Skeletal muscle cell (primary cell): Measurements from ENCODE around the gene GKN1.
"Not testable (repeated sequence)": the region's sequence is repeated elsewhere in the genome, so short reads cannot be mapped to it uniquely, and the experiment has no call there.

Experiments used
- DNase-seq: peaks from one replicate; pipeline ENCODE4 v3.0.0-alpha.2; 2010; ENCODE audit warnings: low read depth
- H3K4me3 ChIP-seq: 2 replicates; pipeline ENCODE4 v1.5.1; 2011; ENCODE audit warnings: low read depth, mild to moderate bottlenecking, control low read depth, low read length, moderate library complexity

The GKN1 gene

DNA sequence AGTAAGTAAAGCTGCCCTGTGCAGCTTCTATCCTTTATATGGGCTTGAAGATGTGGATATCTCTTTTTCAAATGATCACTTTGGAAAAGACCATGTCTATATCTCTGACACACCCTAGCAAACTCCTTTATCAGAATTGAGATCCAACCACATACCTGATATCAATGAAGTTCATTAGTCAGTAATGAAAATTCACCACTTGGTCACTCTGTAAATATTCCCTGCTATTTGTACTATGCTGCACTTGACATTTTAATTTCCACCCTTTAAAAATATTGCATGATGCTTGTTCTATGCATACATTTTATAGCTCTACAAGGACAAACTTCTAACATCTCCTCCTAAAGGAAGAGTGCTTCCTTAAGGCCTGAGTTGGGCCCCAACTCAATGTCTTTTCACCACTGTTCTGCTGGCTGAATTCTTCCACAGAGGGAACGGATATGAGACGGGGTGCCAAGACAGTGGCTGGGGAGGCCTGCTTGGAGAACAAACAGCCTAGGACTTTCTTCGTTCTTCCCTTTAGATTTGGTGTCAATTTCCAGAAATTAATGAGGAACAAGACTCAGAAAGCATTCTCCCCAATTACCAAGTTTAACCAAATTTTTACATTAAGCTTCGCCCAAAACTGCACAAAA lies 21.4 kb upstream of the GKN1 start, which contains the start of gene GKN2:
TSS of gene GKN2 (minus strand) at position 7 of the 635 bp plus-strand sequence. CDS start 32 bp downstream, outside the sequence.
- DNase-seq, result no peak
- H3K4me3 ChIP-seq, result no peak within 1 kb of the TSS

DNA sequence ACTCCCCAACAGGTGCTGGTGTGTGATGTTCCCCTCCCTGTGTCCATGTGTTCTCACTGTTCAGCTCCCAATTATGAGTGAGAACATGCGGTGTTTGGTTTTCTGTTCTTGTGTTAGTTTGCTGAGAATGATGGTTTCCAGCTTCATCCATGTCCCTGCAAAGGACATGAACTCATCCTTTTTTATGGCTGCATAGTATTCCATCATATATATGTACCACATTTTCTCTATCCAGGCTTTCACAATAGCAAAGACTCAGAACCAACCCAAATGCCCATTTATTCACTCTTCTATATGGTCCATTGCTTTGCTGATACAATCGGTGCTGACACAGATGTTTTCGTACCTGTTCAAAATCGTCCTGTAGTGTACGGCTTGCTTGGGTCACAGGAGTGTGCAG lies 19.0 kb upstream of the GKN1 start:
- H3K4me3 ChIP-seq, DNase-seq: not testable (repeated sequence)

DNA sequence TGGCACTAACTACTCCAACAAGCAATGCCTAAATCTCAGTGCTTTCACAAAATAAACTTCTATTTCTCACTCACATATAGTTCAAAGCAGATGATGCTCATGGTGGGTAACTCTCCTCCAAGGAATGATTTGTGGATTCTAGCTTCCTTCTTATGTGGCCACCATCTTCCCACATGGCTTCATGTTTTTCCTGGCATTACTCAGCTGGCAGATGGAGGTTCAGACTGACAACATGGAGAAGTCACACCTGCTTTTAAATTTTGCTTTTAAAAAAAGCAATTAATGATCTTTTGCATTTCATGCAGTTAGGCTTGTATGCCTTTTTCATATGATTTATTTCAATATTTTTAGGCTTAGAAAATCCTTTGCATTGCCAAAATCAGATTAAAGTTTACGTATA lies 15.4 kb upstream of the GKN1 start:
- H3K4me3 ChIP-seq, result no peak overlapping the region
- DNase-seq, result no peak

DNA sequence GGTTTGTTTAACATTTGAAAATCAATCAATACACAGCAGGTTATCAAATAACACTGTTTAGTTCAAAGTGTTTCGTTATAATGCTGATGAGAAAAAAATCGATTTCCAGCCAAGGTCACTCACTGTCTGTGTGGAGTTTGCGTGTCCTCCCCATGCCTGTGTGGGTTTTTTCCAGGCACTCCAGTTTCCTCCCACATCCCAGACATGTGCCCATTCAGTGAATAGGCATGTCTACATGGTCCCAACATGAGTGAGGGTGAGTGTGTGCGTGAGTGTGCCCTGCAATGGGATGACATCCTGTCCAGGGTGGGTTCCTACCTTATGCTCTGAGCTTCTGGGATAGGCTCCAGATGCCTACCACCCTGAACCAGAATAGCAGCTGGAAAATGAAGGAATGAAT lies 13.1 kb upstream of the GKN1 start:
- DNase-seq, result no peak

DNA sequence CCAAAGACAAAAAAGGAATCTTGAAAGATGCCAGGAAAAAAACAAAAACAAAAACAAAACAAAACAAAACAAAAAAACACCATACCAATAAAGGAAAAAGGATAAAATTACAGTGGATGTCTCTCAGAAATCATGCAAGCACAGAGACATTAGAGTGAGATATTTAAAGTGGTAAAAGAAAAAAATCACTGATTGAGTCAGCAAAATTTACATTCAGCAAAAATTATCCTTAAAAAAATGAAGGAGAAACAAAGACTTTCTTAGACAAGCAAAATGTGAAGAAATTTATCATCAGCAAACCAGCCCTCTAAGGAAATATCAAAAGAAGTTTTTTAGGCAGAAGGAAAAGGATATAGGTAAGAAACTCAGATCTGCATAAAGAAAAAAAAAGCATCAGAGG lies 10.2 kb upstream of the GKN1 start:
- no peak for DNase-seq
- H3K4me3 ChIP-seq, result no peak overlapping the region

More for the DNA sequence above, 13.1 kb upstream of the GKN1 start:
- H3K4me3 ChIP-seq, result no peak overlapping the region

DNA sequence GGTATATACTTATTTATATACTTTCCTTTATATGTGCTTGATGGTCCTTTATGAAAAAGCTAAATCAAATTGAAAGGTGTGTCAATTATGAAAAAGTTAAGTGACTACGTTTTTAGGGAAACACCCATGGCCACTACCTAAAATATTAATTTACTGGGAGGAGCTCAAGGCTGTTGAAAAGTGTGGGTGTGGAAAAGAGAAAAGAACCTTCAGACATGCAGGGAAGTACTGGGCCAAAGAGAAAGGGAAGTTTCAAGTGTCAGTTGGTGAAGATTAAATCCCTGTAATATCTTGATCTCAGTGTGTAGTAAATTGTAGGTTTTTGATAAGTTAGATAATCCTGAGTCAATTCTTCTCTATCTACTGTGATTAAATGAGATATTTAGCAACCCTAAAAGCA lies 6.2 kb upstream of the GKN1 start:
- no peak overlapping the region for H3K4me3 ChIP-seq
- DNase-seq, result no peak

DNA sequence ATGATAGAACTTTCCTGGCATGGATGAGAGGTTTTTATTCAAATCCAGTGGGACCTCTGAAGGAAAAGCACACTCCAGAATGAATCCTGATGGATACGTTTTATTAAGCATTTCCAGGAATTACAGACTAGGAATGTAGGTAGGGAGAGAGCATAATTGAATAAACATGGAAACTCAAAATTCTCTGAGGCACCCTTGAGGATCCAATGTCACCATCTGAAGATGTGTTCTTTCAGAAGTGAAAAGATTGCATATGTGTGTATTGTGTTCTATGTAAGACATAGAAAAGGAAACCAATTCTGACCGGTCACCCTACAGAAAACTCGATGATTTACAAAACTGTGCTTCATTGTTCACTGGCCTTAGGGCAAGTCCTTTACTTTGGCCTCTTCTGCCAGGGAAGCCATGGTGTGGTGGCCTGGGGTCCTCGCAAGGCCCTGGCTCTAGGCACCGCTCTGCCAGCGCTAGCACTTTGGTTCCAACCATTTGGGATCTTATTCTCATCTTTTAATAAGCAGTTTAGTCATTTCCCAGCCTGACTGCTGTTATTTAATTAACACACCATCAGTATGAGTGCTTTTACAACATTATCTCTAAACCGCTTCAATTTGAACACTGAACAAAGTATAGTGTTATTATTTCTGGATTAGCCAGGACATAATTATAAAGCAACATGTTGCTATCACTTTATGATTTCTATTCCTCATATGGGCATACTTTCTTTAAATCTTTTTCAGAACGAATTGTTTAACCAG lies 4.5 kb upstream of the GKN1 start:
- no peak for DNase-seq
- no peak overlapping the region for H3K4me3 ChIP-seq

DNA sequence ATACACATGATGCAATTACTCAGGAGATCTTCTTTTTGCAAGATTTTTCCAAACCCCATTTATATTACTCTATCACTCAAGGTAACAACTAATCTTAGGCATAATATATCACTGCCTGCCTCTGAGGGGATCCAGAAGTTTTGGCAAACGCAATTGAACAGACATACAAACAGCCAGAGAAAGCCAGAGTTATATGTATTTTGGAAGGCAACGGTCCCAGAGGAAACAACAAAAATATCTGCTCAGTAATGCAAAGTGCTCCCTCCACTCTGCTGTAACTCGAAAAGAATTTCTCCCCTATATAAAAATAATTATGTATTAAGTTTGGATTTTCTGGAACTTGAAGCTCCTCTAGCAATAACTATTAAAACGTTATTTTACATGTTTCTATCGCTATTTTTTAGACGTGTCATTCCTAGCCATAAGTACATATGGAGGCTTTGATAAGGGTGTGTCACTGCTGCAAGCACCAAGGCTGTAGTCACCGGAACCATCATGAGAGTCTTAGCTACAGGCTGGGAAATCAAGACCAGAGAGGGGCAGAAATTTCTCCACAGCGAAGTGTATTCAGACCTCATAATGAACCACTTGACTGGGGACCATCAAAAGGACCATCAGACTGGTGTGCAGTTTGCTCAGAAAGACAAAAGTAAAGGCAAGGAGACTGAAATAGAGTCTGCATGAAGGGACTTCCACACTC lies 3.7 kb upstream of the GKN1 start:
- H3K4me3 ChIP-seq, result no peak overlapping the region
- peak; percentile 50 for DNase-seq

DNA sequence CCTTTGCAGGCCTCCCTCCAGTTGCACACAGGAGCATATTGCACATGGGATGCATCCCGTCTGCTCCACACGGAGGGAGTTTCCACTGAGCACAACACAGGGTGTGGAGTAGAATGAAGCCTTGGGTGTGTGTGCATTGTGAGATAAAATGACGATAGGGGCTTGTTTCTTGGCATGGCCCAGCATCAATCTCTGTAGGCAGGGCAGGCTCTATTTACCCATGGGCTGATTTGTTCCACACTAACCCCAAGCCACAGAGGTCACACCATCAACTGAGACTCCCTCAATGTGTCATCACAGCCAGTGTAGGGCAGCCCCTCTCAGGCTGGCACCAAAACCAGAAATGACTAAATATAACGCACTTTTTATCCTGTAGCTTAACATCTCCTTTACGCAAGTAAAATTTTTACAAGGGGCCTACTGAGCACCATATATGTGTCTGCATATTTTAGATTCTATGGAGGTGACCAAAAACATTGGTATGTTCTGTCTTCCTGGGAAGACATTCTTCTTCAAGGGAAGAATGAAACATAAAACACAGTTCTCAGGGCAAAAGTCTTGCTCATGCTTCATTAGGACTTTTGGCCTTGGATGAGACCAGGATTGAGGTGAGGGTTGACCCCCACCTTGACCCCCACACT lies 2.7 kb upstream of the GKN1 start:
- DNase-seq, result peak; percentile 97
- no peak overlapping the region for H3K4me3 ChIP-seq

DNA sequence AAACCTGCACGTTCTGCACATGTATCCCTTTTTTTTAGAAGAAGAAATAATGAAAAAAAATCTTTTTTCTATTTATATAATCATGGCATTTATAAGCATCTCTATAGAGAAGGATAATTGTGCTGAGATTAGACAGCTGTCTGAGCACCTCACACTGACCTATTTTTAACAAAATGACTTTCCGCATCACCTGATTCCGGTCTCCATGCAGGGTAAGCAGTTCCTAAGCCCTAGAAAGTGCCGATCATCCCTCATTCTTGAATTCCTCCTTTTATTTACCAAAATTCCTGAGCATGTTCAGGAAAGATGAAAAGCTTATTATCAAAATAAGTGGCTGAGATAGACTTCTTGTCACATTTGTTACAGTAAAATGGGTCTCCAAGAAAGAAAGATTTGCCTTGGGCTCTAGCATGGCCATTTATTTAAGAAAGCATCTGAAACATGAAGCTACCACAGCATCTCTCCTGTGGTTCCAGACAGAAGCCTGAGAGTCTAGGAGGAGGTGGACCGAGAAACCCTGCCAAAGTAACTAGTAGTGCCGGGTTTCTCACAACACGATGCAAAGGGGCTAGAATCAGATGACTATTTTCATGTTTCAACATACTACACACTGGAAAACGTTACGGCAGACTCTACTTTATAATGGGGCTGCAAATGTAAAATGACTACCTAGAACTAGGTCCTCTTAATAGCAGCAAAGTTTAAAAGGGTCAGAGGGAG lies 670 bp downstream of the GKN1 start:
- peak; percentile 31 for DNase-seq
- H3K4me3 ChIP-seq, result no peak overlapping the region

DNA sequence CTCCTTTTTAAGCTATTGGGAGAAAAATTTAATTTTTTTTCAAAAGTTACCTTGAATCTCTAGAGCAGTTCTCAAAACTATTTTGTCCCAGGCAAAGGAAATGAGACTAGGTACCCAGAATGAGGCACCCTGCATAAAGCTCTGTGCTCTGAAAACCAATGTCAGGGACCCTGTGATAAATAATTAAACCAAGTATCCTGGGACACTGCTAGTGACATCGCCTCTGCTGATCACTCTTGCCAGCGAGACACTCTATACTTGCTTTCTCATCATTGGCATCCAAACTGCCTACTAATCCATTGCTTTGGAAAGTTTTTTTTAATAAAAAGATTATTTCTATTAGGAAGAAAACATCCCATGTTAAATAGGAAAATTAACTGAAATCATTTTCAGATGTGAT lies 1.4 kb downstream of the GKN1 start:
- H3K4me3 ChIP-seq, result no peak overlapping the region
- DNase-seq, result no peak

DNA sequence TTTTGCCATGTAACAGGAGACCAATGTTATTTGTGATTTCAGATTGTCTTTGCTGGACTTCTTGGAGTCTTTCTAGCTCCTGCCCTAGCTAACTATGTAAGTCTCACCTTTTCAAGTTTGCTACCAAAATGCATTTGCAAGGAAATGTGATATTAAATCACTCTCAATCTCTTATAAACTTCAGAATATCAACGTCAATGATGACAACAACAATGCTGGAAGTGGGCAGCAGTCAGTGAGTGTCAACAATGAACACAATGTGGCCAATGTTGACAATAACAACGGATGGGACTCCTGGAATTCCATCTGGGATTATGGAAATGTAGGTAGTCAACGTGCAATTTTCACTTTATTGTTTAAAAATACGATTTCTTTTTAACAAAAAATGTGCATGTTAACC lies 3.0 kb downstream of the GKN1 start:
- no peak for DNase-seq
- no peak overlapping the region for H3K4me3 ChIP-seq

DNA sequence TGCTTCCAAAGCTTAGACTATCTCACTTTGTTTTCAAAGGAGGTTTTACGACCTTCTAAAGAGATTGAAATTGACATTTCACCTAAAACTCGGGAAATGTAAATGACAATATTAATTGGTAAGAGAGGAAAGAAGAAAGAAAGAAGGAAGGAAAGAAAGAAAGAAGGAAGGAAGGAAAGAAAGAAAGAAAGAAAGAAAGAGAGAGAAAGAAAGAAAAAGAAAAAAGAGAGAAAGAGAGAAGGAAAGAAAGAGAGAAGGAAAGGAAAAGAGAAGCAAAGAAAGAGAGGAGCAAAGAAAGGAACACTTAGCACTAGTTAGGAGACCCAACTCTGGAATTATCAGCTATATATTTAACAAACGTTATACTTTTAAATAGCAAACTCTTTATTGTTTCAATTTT lies 3.7 kb downstream of the GKN1 start:
- DNase-seq, result no peak
- no peak overlapping the region for H3K4me3 ChIP-seq

DNA sequence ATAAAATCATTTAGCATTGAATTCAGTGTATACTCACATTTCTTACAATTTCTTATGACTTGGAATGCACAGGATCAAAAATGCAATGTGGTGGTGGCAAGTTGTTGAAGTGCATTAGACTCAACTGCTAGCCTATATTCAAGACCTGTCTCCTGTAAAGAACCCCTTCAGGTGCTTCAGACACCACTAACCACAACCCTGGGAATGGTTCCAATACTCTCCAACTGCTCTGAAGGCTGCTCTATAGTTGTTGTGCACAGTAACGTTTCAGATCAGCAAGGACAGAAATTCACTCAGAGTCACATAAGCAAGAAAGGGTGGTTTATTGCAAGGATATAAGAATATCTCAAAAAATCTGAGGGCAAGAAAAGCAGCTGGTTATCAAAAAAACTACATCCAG lies 6.5 kb downstream of the GKN1 start:
- no peak for DNase-seq
- no peak overlapping the region for H3K4me3 ChIP-seq

DNA sequence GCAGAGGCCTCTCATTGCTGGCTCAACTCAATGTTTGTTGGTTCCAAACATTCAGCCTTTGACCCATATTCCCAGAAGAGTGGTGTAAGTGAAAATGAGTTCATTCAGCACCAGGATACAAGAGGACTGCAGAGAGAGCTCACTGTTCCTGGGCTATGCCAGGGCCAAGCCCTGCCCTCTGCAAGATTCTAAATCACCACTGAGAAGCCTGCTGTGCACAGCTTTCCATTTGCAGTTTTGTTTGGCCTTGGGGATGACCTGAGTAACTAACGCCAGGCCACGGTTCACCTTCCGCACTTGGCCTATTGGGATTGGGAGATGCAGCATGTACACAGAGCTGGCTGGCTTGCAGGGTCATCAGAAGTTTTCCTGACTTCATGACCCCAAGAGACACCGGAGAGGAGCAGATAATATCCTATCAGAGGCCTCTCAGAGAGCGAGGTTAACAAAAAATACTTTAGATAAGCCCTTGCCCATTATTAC lies 12.6 kb downstream of the GKN1 start:
- no peak overlapping the region for H3K4me3 ChIP-seq
- DNase-seq, result no peak

DNA sequence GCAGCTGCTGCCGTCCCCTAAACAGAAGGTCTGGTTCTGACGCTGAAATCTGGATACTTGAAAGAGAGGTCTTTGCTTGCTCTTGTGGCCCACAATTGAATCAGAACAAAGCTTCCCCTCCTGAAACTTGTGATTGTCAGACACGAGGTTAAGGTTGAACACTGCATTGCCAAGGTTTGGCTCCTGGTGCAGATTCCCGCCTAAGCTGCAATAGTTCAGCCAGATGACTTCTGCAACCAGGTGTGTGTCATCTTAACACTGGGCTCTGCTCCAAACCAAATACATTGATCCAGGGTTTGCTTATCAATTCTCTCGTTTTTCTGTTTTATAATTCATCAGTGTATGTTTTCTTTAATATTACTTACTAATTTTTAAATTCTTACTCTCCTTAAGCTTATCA lies 14.6 kb downstream of the GKN1 start:
- H3K4me3 ChIP-seq, result no peak overlapping the region
- no peak for DNase-seq

DNA sequence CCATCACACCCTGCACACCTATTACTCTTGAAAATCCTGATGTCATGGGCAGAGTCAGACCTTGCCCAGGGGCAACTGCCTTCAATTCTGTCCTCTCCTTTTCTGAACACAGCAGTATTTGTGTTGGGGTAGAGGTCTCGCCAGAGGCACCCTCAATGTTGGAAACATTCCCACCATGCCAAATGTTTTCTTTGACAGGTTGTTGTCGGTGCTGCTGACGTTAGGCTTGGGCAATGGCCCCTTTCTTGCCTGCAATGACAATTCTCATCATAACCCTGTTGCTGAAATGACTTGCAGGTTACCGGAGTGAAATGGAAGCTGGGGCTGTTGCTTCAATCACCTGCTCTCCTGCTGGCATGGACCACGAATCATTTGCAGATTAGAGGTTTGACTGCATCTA lies 17.9 kb downstream of the GKN1 start:
- DNase-seq, result no peak
- no peak overlapping the region for H3K4me3 ChIP-seq

DNA sequence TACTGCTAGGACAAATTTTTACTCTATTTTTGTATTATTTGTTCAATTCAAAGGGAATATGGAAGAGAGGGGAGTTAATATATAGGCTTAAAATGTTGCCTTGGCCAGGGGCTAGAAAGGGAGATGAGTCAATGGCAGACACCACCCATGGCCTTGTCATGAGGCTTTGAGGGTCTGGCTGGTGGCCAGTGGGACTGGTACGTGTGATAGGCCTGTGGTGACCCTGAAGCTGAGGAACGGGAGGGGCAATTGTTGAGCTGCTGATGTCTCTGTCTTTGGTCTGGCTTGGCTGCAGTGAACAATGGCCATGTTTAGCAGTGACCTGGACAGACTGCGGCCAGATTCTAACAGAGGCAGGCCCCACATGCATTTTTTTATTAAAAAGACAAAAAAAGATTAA lies 18.5 kb downstream of the GKN1 start:
- DNase-seq, result no peak
- H3K4me3 ChIP-seq, result no peak overlapping the region

DNA sequence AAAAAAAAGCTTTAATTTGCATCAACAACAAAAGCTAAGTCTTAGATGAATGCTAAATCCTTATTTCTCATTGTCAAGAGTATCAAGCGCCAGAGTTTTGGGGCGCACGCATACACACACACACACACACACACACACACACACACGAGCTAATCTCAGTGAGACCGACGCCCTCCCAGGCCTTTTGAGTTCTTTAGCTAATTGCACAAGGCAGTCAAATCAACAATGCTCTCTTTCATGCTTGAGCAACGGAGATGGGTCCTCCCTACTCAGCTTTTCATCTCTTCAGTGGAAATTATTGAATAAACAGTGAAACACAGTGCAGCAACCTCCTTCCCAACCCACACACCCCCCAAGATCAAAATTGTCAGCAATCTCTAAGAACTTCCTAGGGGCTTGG lies 19.2 kb downstream of the GKN1 start:
- no peak overlapping the region for H3K4me3 ChIP-seq
- DNase-seq, result no peak
